ELR (cell line): ENCODE data around the gene PHACTR2.

Experiments used
- DNase-seq: peaks from one replicate; pipeline ENCODE4 v3.0.0-alpha.2; 2015; ENCODE audit warnings: low read depth

The PHACTR2 gene

DNA sequence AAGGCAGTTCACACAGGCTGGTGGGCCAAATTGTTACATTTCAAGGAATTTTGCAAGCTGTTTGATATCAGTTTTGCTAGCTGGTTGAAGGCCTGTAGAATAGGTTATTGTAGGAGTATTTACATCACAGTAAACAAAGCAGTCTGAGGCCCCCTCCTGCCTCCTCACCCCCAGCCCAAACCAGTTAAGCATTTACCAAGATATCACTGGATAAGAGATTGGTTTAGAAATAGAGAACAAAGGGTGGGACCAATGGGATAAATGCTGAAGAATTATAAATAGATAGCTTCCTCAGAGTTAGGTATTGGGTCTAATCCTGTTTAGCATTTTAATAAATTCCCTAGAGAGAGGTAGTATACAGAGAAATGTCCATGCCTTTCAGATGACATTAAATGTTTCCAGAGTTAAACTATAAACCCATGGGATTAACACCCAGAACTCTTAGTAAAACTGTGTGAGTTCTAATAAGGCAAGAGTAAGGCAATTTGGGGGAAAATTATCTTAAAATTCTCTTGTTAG, 2.3 kb upstream of the PHACTR2 start:
- no peak for DNase-seq

DNA sequence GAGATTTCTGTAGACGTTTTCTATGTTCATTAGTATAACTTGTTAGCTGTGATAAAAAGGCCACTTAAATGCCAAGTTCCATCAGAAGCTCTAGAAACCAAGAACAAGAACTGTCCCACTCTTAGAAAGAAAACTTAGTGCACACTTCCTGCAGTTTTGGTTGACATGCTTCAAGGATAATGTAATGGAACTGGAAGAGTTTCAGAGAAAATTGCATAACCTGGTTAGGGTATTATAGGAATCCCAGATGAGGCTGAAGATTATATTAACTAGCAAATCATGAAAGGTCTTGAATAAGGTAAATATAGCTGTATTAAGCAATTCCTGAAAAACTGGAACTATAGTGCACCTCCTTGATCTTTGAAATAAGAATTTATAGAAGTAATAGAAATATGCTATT, 1.8 kb upstream of the PHACTR2 start:
- DNase-seq = peak; percentile 43

DNA sequence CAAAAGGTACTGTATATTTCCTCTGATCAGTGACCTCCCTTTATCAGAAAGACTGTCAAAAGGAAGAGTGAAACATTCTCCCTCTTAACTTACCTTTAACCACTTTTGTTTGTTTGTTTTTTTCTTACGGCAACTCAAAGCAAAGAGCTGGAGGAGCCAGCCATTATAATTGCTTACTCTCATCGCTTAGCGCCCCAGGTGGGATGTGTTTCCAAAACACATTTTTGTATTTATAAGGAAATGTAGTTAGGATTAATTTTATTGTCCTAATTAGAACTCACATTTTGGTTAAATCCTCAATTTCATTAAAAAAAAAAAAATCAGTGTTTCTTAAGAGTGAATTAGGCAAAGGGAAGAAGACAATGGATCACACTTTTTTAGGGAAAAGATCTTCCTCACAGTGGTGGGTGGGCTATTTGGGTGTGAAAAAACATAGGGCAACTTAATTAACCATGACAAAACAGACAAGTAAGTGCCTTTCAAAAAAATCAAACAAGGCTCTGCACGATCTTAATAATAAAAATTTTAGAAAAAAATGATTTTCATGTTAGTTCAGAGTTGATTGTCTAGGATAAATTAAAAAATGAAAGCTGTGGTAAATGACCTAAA, 1.2 kb upstream of the PHACTR2 start:
- no peak for DNase-seq

DNA sequence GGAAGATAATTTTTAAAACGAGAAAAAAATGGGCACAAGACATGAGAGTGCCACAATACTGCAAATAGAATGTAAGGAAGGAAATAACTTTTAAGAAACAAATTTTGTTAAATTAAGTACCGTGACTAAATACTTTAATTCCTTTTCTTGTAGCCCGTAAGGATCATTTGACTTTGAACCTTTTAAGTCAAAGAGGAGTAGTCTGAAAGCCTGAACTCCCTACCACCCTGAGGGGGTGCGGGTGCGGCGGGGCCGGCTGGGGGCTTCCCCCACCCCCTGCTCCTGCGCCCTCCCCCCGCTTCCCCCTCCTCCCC, 231 bp upstream of the PHACTR2 start:
- no peak for DNase-seq

DNA sequence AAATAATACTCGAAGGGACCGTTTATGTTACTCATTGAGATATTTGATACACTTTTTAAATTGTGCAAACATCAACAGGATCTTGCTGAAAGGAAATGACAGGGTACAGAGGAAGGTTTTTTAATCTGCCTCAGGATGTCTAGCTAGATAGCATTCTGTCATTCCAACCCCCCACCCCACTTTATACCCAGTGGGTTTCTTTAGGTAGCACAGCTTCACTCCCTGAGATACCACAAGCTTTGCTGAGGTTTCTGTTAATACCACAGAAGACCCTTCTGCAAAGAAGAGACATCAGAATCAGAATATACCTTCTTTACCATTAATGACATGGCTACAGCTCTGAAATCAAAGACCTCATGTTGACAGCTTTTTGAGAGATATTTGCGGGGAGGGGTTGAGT, 1.3 kb downstream of the PHACTR2 start:
- DNase-seq = peak; percentile 49

DNA sequence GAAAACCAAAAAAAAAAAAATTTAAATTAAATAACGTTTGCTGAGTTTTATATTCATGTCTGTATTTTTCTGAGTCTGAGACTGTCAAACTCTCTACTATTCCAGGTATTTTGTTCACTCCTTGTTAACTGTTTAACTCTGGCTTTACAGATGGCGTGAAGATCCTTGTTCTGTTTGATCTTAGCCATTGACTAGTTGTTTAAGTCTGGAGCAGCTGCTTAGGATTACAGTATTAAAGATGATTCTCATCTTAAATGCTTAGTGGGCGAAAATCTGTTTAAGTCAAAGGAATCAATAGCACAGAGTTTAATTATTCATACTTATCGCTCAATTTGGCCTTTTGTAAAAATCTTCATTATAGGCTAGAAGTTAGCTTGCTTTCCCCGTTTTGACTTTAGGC, 2.4 kb downstream of the PHACTR2 start:
- DNase-seq = no peak

DNA sequence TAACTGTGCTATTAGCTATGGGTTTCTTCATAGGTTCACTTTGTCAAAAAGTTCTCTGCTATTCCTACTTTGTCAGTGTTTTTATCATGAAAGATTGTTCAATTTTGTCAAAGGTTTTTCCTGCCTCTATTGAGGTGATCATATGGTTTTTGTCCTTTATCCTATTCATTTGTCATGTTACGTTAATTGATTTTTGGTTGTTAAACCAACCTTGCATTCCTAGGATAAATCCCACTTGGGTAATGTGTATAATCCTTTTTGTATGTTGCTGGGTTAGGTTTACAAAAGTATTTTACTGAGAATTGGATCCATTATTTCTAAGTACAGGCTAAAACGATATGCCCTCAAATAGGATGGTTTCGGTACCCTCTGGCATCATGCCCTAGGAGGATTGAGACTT, 5.0 kb downstream of the PHACTR2 start:
- no peak for DNase-seq

DNA sequence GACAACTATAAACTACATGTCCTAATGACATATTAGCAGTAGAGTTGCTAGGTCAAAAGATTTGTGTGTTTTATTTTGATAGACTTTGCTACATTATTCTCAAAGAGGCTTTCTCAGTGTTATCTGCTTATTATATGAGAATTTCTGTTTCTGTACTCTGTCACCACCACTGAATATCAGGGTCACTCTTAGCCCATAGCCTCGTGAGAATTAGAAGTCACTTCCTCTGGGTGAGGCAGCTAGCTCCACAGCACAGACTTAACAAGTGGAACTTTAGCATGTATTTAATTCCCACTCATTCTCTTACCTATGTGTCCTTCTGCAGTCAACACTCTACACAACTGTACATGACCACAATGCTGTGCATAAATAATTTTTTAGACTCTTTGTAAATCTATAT, 6.7 kb downstream of the PHACTR2 start:
- DNase-seq = no peak

DNA sequence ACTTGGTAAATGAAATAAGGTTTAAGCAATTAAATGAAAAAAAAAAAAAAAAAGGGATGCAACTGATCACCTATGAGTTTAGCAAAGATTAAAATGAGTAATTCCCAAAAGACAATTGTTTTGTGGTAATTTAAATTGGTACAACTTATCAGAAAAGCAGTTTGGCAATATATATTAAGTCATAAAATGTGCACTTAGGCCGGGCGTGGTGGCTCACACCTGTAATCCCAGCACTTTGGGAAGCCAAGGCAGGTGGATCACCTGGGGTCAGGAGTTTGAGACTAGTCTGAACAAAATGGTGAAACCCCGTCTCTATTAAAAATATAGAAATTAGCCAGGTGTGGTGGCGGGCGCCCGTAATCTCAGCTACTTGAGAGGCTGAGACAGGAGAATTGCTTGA, 7.9 kb downstream of the PHACTR2 start:
- DNase-seq = no peak

DNA sequence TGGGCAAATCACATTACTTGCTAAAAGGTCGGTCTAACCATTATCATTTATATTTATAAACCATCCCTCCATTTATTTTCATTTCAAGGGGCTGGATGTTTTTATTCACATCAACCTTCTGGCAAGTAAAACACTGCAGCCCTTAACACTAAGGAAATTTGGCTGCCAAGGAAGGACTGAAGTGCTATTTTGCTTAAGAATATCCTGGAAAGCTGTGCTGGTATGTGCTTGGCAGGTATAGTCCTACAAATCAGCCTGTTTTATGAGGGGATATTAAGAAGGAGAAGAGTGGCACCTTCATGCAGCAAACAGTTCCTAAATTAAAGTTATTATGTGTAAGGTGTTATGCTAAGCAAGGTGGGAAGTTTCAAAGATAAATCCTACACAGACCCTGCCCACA, 9.8 kb downstream of the PHACTR2 start:
- DNase-seq = no peak

DNA sequence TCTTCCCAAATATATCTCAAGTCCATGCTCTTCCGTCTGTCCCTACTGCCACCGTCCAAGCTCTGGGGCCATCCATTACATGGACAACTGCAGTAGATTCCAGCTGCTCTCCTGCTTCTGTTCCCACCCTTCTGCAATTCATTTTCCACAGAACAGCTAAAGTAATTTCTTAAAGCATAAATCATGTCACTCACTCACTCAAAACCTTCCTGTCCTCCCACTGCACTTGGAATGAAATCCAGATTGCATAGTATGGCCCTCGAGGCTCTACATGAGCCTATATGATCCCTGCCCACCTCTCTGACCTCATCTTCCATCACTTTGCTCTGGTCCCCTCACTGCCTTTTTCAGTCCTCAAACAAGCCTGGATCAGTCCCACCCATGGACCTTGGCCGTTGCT, 10.9 kb downstream of the PHACTR2 start:
- DNase-seq = no peak

DNA sequence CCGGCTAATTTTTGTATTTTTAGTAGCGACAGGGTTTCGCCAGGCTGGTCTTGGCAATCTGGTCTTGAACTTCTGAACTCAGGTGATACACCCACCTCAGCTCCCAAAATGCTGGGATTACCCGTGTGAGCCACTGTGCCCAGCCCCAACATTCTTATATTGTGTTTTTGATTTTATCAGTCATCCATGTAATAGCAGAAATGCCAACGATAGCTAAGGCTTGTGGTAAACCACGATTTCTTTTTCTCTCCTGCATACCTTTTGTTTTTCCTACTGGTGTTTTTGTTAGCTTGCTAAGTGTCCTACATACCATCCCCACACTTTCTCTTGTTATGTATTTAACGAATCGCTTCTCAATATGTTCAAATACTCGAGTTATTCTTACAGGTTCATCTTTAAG, 12.1 kb downstream of the PHACTR2 start:
- peak; percentile 40 for DNase-seq

DNA sequence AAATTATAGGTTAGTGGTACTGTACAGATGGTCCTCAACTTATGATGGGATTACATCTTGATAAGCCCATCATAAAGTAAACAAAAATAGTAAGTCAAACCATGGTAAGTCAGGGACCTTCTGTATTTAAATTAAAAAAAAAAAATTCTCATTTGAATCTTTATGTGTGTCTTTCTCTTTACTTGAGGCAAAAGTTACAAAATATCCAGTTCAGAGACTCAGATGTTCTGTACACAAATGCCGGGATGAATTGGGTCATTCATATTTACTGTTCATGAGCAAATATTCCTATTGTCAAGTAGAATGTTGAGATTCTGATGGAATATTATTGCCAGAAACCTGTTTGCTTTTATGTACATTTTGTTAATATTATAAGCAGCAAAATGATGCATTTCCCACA, 13.4 kb downstream of the PHACTR2 start:
- DNase-seq = no peak

DNA sequence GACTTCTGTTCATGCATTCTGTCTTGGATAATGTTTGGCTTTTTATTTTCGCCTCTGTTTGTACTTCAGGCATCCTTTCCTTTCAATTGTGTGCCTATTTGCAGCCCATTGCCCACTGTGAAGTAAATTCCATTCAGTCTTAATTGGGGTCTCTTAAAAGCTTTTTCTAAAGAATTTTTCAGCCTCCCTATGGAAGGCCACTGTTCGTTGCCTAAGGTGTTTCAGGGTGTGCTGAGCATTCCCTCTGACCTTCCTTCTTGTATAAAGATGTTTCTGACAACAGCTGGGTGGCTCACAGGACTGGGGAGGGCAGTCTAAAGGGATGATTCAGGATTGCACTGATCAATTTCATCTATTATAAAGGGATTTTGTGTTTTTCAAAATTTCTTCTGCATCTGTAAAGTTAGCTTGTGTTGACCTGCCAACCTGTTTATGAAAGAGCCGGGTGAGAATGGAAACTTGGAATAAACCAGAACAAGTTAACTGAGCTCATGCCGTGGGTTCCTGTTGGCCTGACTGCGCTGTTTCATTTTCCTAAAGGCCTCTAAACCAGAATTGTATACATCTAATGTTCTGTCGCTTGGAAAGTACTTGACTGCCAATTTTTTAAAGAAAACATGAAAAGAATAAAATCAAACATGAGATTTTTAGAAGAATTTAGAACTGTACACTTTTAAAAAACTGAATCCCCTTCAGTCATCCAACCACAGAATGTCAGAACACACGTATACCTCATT, 14.3 kb downstream of the PHACTR2 start:
- DNase-seq = no peak

DNA sequence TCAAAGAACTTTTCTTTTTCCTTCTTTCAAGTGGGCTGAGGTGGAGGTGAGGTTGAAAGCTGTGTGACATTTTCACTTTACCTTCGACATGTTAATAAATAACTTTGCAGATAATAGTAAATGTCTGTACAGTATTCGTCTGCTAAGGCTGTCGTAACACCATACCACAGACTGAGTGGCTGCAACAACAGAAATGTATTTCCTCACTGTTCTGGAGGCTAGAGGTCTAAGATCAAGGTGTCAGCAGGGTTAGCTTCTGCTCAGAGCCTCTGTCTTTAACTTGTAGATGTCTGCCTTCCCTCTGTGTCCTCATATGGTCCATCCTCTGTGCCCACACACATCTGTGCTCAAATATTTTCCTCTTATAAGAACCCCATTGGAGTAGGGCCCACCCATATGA, 14.9 kb downstream of the PHACTR2 start:
- no peak for DNase-seq

DNA sequence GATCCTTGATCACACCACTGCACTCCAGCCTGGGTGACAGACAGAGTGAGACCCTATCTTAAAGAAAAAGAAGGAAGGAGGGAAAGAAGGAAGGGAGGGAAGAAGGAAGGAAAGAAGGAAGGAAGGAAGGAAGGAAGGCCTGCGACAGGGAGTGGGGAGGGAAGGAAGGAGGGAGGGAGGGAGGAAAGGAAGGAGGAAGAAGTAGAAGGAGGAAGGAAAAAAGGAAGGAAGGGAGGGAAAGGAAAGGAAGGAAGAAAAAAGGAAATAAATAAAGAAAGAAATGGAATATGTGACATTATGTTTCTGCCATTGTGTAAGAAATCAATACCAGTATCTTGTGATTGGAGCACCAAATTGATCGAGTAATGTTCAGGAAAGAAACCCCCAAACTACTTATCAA, 16.2 kb downstream of the PHACTR2 start:
- DNase-seq = no peak

DNA sequence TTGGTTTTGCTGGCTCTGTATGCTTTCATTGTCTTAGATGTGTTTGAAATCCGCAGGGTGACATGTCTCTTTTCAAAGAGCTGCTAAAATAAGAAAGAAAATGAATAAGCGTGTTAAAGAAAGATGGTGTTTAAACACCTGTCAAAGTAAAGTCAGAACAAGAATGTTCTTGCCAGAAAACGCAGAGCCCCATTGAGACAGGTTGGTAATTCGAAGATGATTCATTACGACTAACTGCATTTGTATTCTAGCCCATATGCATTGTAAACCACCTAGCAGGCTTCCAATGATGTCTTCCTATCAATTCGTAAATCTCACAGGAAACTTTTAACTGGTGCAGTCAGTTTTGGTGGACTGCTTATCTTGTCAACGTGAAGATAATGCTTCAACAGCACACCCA, 16.8 kb downstream of the PHACTR2 start:
- peak; percentile 75 for DNase-seq

DNA sequence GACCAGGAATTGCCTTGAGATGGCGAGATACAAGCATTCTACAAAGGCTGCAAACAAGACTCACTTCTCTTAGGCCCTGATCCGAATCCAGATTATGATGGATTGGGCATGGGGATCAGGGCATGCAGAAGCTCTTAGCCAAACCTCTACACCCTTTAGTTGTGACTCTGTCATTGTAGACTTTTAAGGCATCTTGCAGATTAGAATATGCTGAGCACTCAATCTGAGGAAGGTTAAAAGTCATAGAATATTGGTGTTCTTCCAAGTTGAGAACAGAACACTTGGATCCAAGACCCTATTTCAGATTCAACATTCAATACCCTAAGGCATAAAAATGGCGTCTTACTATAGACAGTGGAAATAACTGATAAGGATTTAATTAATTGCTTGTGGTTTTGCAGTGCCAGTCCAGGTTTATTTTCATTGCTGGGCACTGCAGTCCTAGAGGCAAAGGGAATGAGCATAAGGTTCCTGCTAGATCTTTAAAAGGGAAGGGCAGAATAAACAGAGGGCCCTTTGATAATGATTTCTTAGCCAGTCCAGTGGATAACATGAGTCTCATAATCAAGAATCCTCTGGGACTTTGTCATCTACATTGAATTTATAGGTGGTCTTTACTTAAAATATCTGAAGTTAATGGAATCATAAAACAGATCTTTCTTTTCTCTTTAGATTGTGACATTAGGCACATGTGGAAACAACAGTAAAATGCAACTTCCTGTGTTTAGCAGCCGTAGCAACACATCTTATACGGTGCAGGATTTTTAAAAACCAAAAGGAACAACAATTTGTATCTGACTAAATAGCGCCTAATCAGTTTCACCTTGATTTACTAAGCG, 17.6 kb downstream of the PHACTR2 start:
- DNase-seq = no peak

DNA sequence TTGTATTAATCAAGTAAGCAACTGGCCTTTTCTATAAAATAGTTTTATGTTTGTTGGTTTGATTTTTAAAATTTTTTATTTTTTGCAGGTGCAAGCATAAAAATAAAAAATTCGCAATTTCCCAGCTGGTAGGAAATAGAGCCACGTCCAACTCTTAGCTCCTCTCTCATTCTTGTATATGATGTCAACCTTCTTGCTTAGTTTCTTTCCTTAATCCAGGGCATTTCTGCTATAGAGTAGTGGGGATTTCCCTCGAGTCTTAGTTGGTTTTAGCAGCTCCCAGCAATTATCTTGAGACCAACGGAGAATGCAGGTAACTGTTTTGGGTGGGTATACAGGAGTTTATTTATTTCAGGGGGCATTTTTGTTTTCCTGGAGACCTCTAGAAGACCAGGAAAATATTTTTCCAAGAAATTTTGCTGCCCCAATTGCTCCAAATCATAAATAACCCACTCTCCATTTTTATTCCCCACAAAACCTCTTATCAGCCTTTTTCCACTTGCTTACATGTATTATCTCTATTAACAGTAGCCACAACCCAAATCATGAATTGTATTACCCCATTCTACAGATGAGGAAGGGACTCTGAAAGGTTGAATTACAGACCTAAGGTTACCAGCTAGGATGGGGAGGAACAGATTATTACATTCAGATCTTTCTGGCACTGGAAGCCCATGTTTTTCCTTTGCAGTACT, 18.4 kb downstream of the PHACTR2 start:
- DNase-seq = no peak

DNA sequence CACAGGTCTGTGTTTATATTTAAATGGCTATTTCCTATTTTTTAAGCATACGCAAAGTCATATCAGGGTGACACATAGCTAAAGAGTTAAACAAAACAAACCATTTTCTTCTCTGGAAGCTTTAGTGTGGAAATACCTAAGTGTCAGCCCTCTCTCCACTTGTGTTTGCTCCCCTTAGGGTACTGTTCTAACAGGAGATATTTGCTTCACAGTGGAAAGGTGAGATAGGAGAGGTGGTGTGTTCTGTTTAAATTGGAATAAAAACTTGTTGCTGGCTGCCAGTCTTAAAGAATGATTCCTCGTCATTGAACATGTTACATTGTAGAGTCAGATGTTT, 18.9 kb downstream of the PHACTR2 start:
- DNase-seq = peak; percentile 43

DNA sequence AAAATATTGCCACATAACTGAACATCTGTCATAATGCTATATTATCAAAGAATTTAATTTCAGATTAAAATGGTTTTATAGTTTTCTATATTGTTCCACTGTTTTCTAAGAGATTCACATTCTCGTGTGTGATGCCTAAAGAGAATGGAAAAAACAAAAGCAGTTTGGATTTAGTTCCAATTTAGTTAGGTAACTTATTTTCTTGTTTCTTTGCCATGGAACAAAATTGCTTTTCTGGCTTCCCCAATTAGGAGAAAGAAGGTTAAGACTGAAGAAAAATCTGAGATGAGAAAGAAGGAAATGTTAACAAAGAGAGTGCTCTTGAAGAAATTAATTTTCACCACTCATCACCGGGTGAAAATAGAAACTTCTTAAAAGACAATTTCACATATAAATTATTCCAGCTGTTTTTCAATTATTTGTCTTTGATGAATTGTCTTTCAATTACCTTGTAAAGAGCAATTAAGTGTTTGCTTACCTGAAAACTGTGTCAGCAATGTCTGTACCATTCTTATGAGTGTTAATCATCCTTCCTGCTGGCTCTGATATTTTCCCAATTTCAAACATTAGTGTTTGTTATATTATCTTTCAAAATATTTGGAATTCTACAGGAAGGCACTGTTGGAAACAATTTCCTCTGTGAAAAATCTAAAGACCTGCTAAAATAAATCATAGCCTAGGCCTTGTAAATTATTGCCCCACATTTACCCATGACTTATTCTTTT, 19.5 kb downstream of the PHACTR2 start:
- no peak for DNase-seq

DNA sequence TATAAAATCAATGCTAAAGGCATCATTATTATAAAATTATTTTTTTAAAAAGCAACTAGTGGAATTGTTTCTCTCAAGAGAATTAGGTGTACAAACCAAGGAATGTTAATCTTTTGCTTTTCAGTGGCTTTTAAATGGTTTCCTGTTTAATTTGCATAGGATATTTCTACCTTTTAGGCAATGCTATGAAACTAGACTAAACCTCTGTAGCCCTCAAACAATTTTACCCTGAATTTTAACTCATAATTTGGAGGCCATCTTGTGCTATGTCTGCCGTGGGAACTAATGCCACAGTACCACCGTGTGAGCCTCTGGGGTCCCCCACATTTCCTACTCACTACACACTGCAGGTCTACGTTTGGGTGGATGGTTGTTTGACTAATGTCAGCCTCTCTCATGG, 20.6 kb downstream of the PHACTR2 start:
- no peak for DNase-seq
